Effector memory CD8-positive, alpha-beta T cell (primary cell): ENCODE data around the gene USP54.
"Not testable (repeated sequence)": the region's sequence is repeated elsewhere in the genome, so short reads cannot be mapped to it uniquely, and the experiment has no call there.

ENCODE experiments used
- ATAC-seq: fragments of 150-1000 bp; cut with Tn5 transposase; replicated peaks from 2 replicates; pipeline ENCODE4 v1.10.0; 2021; ENCODE audit warnings: mild to moderate bottlenecking, moderate library complexity
- DNase-seq, 3 experiments: peaks; one replicate each; pipeline ENCODE4 v3.0.0; 2021
- H3K27ac Mint-ChIP-seq, 2 donors: one replicate each; pipeline ENCODE4 v1.8.0; 2022; ENCODE audit warnings: mild to moderate bottlenecking in 2 of 2, mixed read lengths in 2 of 2, moderate library complexity in 2 of 2
- H3K27me3 Mint-ChIP-seq, 2 donors: one replicate each; pipeline ENCODE4 v1.8.0; 2022; ENCODE audit warnings: mixed read lengths in 2 of 2
- H3K36me3 Mint-ChIP-seq: one replicate; pipeline ENCODE4 v1.8.0; 2022; ENCODE audit warnings: mild to moderate bottlenecking, moderate library complexity, mixed read lengths; ENCODE audit not compliant: insufficient read depth
- H3K4me1 Mint-ChIP-seq, 2 donors: one replicate each; pipeline ENCODE4 v1.8.0; 2022; ENCODE audit warnings: low read depth in 2 of 2, mixed read lengths in 2 of 2
- H3K4me3 Mint-ChIP-seq, 2 donors: one replicate each; pipeline ENCODE4 v1.8.0; 2022; ENCODE audit warnings: mild to moderate bottlenecking in 2 of 2, mixed read lengths in 2 of 2, moderate library complexity in 2 of 2
- H3K9me3 Mint-ChIP-seq, 2 donors: one replicate each; pipeline ENCODE4 v1.8.0; 2022; ENCODE audit warnings: mixed read lengths in 2 of 2
- total RNA-seq, 9 experiments: gene quantifications; one replicate each; lab custom pipeline; 2026; lab: John Stamatoyannopoulos, UW

The USP54 gene
- total RNA-seq, result 8.1 to 16.6 (median 12.8) reads per million in 9 experiments

- Mint-ChIP-seq H3K4me3 (peak within 1 kb of the TSS; percentile 60 to 66), H3K36me3 (no peaks in the 10 kb centered on the region), H3K4me1 (peaks cover 10 to 20% of the 10 kb centered on the region in 2 donors), H3K27me3 (no peaks in the 10 kb centered on the region), H3K27ac (peak within 1 kb of the TSS; percentile 55 to 88), H3K9me3 (no peaks in the 10 kb centered on the region)
- ATAC-seq (peak; percentile 85), DNase-seq (peak in 1 of 3 experiments; percentile 4)
Observed at GRCh38 chr10:73590881-73591799, at the start of gene USP54. Gene USP54, minus strand, starts transcription at chr10:73591342. Its CDS starts 15,684 bp downstream, at chr10:73575658.

GRCh38 chr10:73639286-73639685, 48.1 kb upstream of the USP54 start:
- no peak overlapping the region for H3K4me3 Mint-ChIP-seq
- peaks cover 10 to 14% of the 10 kb centered on the region in 2 donors for H3K27me3 Mint-ChIP-seq
- no peaks in the 10 kb centered on the region for H3K36me3 Mint-ChIP-seq
- no peak overlapping the region for H3K27ac Mint-ChIP-seq
- no peaks in the 10 kb centered on the region for H3K9me3 Mint-ChIP-seq
- ATAC-seq (no peak), DNase-seq (no peak)
- peaks cover 0 to 5% of the 10 kb centered on the region in 2 donors for H3K4me1 Mint-ChIP-seq

- peaks cover 0 to 2% of the 10 kb centered on the region in 2 donors for H3K4me1 Mint-ChIP-seq
- H3K9me3 Mint-ChIP-seq, result no peaks in the 10 kb centered on the region
- no peaks in the 10 kb centered on the region for H3K36me3 Mint-ChIP-seq
- ATAC-seq (no peak), DNase-seq (no peak)
- H3K27ac Mint-ChIP-seq, result no peak overlapping the region
- no peak overlapping the region for H3K4me3 Mint-ChIP-seq
- H3K27me3 Mint-ChIP-seq, result peaks cover 1 to 4% of the 10 kb centered on the region in 2 donors
Observed at GRCh38 chr10:73635781-73636180, 44.6 kb upstream of the USP54 start.

- H3K27ac Mint-ChIP-seq, result no peak overlapping the region
- no peak overlapping the region for H3K4me3 Mint-ChIP-seq
Observed at GRCh38 chr10:73634421-73634820, 43.3 kb upstream of the USP54 start.

GRCh38 chr10:73629165-73629564, 38.0 kb upstream of the USP54 start:
- Mint-ChIP-seq H3K9me3 (no peaks in the 10 kb centered on the region), H3K27ac (no peak overlapping the region), H3K4me1 (peaks cover 14 to 17% of the 10 kb centered on the region in 2 donors), H3K27me3 (no peaks in the 10 kb centered on the region), H3K36me3 (peaks cover 12% of the 10 kb centered on the region), H3K4me3 (no peak overlapping the region)
- ATAC-seq (no peak), DNase-seq (no peak)

More at GRCh38 chr10:73634421-73634820, 43.3 kb upstream of the USP54 start:
- no peak for DNase-seq
- Mint-ChIP-seq H3K9me3 (no peaks in the 10 kb centered on the region), H3K36me3 (no peaks in the 10 kb centered on the region), H3K27me3 (peaks cover 0 to 4% of the 10 kb centered on the region in 2 donors), H3K4me1 (peaks cover 0 to 2% of the 10 kb centered on the region in 2 donors)
- no peak for ATAC-seq

GRCh38 chr10:73628405-73628804, 37.3 kb upstream of the USP54 start:
- H3K9me3 Mint-ChIP-seq, result no peaks in the 10 kb centered on the region
- no peaks in the 10 kb centered on the region for H3K27me3 Mint-ChIP-seq
- peaks cover 12% of the 10 kb centered on the region for H3K36me3 Mint-ChIP-seq
- ATAC-seq (no peak), DNase-seq (no peak)
- no peak overlapping the region for H3K4me3 Mint-ChIP-seq
- H3K27ac Mint-ChIP-seq, result no peak overlapping the region
- H3K4me1 Mint-ChIP-seq, result peaks cover 14 to 17% of the 10 kb centered on the region in 2 donors

GRCh38 chr10:73627300-73627699, 36.2 kb upstream of the USP54 start:
- DNase-seq (no peak), ATAC-seq (no peak)
- no peaks in the 10 kb centered on the region for H3K9me3 Mint-ChIP-seq
- peaks cover 14 to 17% of the 10 kb centered on the region in 2 donors for H3K4me1 Mint-ChIP-seq
- H3K4me3 Mint-ChIP-seq, result peak overlapping the region in 1 of 2 donors; percentile 25
- H3K27me3 Mint-ChIP-seq, result no peaks in the 10 kb centered on the region
- peaks cover 12% of the 10 kb centered on the region for H3K36me3 Mint-ChIP-seq
- H3K27ac Mint-ChIP-seq, result peak overlapping the region in 1 of 2 donors; percentile 97

- H3K27ac Mint-ChIP-seq, result peak overlapping the region; percentile 97 to 98
Observed at GRCh38 chr10:73625884-73626752, 35.0 kb upstream of the USP54 start.

GRCh38 chr10:73625004-73625883, 34.1 kb upstream of the USP54 start:
- H3K4me1 Mint-ChIP-seq, result peaks cover 14 to 17% of the 10 kb centered on the region in 2 donors
- H3K9me3 Mint-ChIP-seq, result no peaks in the 10 kb centered on the region
- peak overlapping the region; percentile 97 to 98 for H3K27ac Mint-ChIP-seq
- peak overlapping the region; percentile 86 to 96 for H3K4me3 Mint-ChIP-seq
- ATAC-seq (peak; percentile 13), DNase-seq (no peak)
- no peaks in the 10 kb centered on the region for H3K27me3 Mint-ChIP-seq
- peaks cover 12% of the 10 kb centered on the region for H3K36me3 Mint-ChIP-seq

More at GRCh38 chr10:73625884-73626752, 35.0 kb upstream of the USP54 start:
- H3K4me1 Mint-ChIP-seq, result peaks cover 14 to 17% of the 10 kb centered on the region in 2 donors
- DNase-seq (peak; percentile 89 to 92 (median 91)), ATAC-seq (peak; percentile 94)
- H3K27me3 Mint-ChIP-seq, result no peaks in the 10 kb centered on the region
- peak overlapping the region; percentile 86 to 96 for H3K4me3 Mint-ChIP-seq
- H3K36me3 Mint-ChIP-seq, result peaks cover 12% of the 10 kb centered on the region
- H3K9me3 Mint-ChIP-seq, result no peaks in the 10 kb centered on the region

GRCh38 chr10:73623056-73623455, 31.9 kb upstream of the USP54 start:
- Mint-ChIP-seq H3K9me3 (no peaks in the 10 kb centered on the region), H3K4me1 (peaks cover 14 to 17% of the 10 kb centered on the region in 2 donors), H3K27ac (peak overlapping the region in 1 of 2 donors; percentile 49), H3K4me3 (no peak overlapping the region), H3K27me3 (no peaks in the 10 kb centered on the region), H3K36me3 (peaks cover 12% of the 10 kb centered on the region)
- ATAC-seq, result no peak
- no peak for DNase-seq

- peaks cover 9 to 12% of the 10 kb centered on the region in 2 donors for H3K4me1 Mint-ChIP-seq
- DNase-seq, H3K27me3 Mint-ChIP-seq, H3K4me3 Mint-ChIP-seq, H3K27ac Mint-ChIP-seq, H3K9me3 Mint-ChIP-seq, ATAC-seq: not testable (repeated sequence)
- peaks cover 14% of the 10 kb centered on the region for H3K36me3 Mint-ChIP-seq
Observed at GRCh38 chr10:73620974-73621373, 29.8 kb upstream of the USP54 start.

- not testable (repeated sequence) for H3K4me3 Mint-ChIP-seq, H3K9me3 Mint-ChIP-seq, H3K36me3 Mint-ChIP-seq, H3K27me3 Mint-ChIP-seq, DNase-seq, ATAC-seq, H3K27ac Mint-ChIP-seq, H3K4me1 Mint-ChIP-seq
Observed at GRCh38 chr10:73617143-73617542, 26.0 kb upstream of the USP54 start.
